Thoracic aorta (tissue), 2 donors: ENCODE measurements around the gene MAP2K6. TPM values are rescaled to one million over a fixed set of nuclear protein-coding genes. Genes with fewer than 3 reads are reported as not detected.

Experiments used
- ATAC-seq: fragments of 150-250 bp; one replicate; pipeline ENCODE4 v1.8.0; 2017; ENCODE audit warnings: low read depth; ENCODE audit not compliant: insufficient number of reproducible peaks, low FRiP score
- DNase-seq: peaks from one replicate; pipeline ENCODE4 v3.0.0-alpha.2; 2020; ENCODE audit warnings: low spot score
- H3K27ac ChIP-seq, 2 donors: fragments of 200-600 bp; sonication (generic); 1 replicate in 1 of 2; 2 replicates in 1 of 2; pipeline ENCODE4 v1.5.1; 2016; ENCODE audit warnings: mild to moderate bottlenecking in 2 of 2, moderate library complexity in 2 of 2
- H3K27me3 ChIP-seq: fragments of 200-600 bp; sonication (generic); replicated peaks from 2 replicates; pipeline ENCODE4 v1.6.0; 2016; ENCODE audit warnings: mild to moderate bottlenecking; ENCODE audit not compliant: insufficient read depth
- H3K36me3 ChIP-seq: fragments of 200-600 bp; sonication (generic); one replicate; pipeline ENCODE4 v1.5.1; 2016
- H3K4me1 ChIP-seq, 2 donors: fragments of 200-600 bp; sonication (generic); 1 replicate in 1 of 2; 2 replicates in 1 of 2; pipeline versions ENCODE4 v1.5.1 to v1.6.0; 2016; ENCODE audit warnings: low read depth in 2 of 2, mild to moderate bottlenecking in 1 of 2; ENCODE audit not compliant: control insufficient read depth in 1 of 2
- H3K4me3 ChIP-seq: fragments of 200-600 bp; sonication (generic); 2 replicates; pipeline ENCODE4 v1.5.1; 2016; ENCODE audit warnings: mild to moderate bottlenecking
- H3K9me3 ChIP-seq: fragments of 200-600 bp; sonication (generic); 2 replicates; pipeline ENCODE4 v1.5.1; 2016
- CTCF ChIP-seq: fragments of 200-600 bp; sonication (generic); IDR thresholded peaks from one replicate; pipeline ENCODE4 v1.5.1; 2019; ENCODE audit warnings: antibody characterized with exemption
- total RNA-seq, 2 donors: library from RNA; depleted of rRNA; stranded (reverse); fragments of >200 nt; gene quantifications; one replicate each; pipeline versions ENCODE4 v1.1.0 to v1.2.3, GENCODE V29; 2016

The MAP2K6 gene
- total RNA-seq, 2 donors from 2014 or later = 1.5 to 6.3 TPM

- Histone ChIP-seq H3K4me3 (no peak overlapping the region), H3K36me3 (no peaks in the 10 kb centered on the region), H3K27me3 (no peaks in the 10 kb centered on the region), H3K9me3 (no peaks in the 10 kb centered on the region), H3K4me1 (no peaks in the 10 kb centered on the region), H3K27ac (no peak overlapping the region)
- TF ChIP-seq CTCF = no peak
- DNase-seq (no peak), ATAC-seq (no peak)
Measured at GRCh38 chr17:69511250-69511649, 96.8 kb downstream of the MAP2K6 start.

- DNase-seq = no peak
- H3K27me3 ChIP-seq = no peaks in the 10 kb centered on the region
- TF ChIP-seq CTCF = no peak
- no peaks in the 10 kb centered on the region for H3K36me3 ChIP-seq
- no peak overlapping the region for H3K27ac ChIP-seq
- H3K4me3 ChIP-seq = no peak overlapping the region
- no peaks in the 10 kb centered on the region for H3K4me1 ChIP-seq
- ATAC-seq = no peak
- no peaks in the 10 kb centered on the region for H3K9me3 ChIP-seq
Measured at GRCh38 chr17:69512946-69513345, 98.4 kb downstream of the MAP2K6 start.

- no peaks in the 10 kb centered on the region for H3K27me3 ChIP-seq
- H3K9me3 ChIP-seq = no peaks in the 10 kb centered on the region
- no peaks in the 10 kb centered on the region for H3K4me1 ChIP-seq
- H3K27ac ChIP-seq = no peak overlapping the region
- no peak for TF ChIP-seq CTCF
- ATAC-seq (no peak), DNase-seq (no peak)
- no peaks in the 10 kb centered on the region for H3K36me3 ChIP-seq
- H3K4me3 ChIP-seq = no peak overlapping the region
Measured at GRCh38 chr17:69516225-69516624, 101.7 kb downstream of the MAP2K6 start.

GRCh38 chr17:69516911-69517310, 102.4 kb downstream of the MAP2K6 start:
- Histone ChIP-seq H3K27ac (no peak overlapping the region), H3K36me3 (no peaks in the 10 kb centered on the region), H3K4me1 (no peaks in the 10 kb centered on the region), H3K9me3 (no peaks in the 10 kb centered on the region), H3K27me3 (no peaks in the 10 kb centered on the region), H3K4me3 (no peak overlapping the region)
- no peak for DNase-seq
- no peak for TF ChIP-seq CTCF
- no peak for ATAC-seq

- no peak for DNase-seq
- no peak for ATAC-seq
- no peaks in the 10 kb centered on the region for H3K9me3 ChIP-seq
- no peak overlapping the region for H3K27ac ChIP-seq
- H3K4me1 ChIP-seq = no peaks in the 10 kb centered on the region
- H3K36me3 ChIP-seq = no peaks in the 10 kb centered on the region
- TF ChIP-seq CTCF = no peak
- no peak overlapping the region for H3K4me3 ChIP-seq
- H3K27me3 ChIP-seq = no peaks in the 10 kb centered on the region
Measured at GRCh38 chr17:69518951-69519350, 104.5 kb downstream of the MAP2K6 start.
